ENCODE results near the gene UBA3. TPM values are rescaled to one million over a fixed set of nuclear protein-coding genes. Genes with fewer than 3 reads are reported as not detected.
A peak's percentile ranks its signal among the peaks of the same experiment; 100 is the strongest.

The UBA3 gene
- total RNA-seq, 1 donor from 2014 or later: 84.2 TPM

DNA sequence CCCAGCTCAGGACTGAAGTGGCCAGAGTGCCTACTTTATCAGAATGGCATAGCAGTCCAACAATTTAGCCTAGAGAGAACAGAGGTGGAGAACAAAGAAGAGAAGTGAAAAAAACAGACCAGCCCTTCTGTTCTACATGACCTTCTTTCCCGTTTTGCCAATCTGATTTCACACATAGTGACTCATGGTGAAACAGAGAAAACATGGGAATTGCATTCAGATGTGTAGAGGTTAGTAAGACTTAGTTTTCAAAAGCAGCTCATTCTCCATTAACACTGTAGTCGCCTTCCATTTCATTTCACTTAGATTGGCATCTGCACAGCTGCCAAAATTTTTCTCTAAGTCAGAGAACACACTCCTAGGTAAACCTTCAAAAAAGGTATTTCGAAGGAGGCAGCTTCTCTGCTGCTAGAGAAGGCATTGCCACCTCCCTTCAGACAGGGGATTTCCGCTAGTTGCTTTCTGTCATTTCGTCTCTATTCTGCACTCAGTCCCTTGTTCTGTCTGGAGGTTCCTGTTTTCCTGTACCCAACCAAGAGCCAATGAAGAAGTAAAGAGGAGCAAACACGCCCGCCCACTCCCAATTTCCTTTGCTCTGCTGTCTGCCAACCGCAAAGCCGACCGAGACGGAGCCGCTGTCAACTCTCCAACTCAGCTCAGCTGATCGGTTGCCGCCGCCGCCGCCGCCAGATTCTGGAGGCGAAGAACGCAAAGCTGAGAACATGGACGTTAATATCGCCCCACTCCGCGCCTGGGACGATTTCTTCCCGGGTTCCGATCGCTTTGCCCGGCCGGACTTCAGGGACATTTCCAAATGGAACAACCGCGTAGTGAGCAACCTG, 4.4 kb upstream of the UBA3 start, which contains the start of gene ARL6IP5:
Gene ARL6IP5 (plus strand): TSS at position 612 of the 842 bp plus-strand sequence. CDS start 111 bp downstream, at position 723.
- H3K4me3 ChIP-seq: peak within 1 kb of the TSS; percentile 92
- peak; percentile 97 for DNase-seq
- H3K9me3 ChIP-seq (replicated peaks): no peaks in the 10 kb centered on the region
- no peaks in the 10 kb centered on the region for H3K27me3 ChIP-seq (ENCODE audit: low read depth)
- H3K36me3 ChIP-seq: no peaks in the 10 kb centered on the region
- intact Hi-C loops (cut with micrococcal nuclease): no loop called here
- no peak for TF ChIP-seq CTCF (IDR thresholded peaks at IDR 0.05; ENCODE audit: borderline replicate concordance)
- H3K27ac ChIP-seq (replicated peaks): peak within 1 kb of the TSS; percentile 96
- peaks cover 96% of the 10 kb centered on the region for H3K4me1 ChIP-seq

DNA sequence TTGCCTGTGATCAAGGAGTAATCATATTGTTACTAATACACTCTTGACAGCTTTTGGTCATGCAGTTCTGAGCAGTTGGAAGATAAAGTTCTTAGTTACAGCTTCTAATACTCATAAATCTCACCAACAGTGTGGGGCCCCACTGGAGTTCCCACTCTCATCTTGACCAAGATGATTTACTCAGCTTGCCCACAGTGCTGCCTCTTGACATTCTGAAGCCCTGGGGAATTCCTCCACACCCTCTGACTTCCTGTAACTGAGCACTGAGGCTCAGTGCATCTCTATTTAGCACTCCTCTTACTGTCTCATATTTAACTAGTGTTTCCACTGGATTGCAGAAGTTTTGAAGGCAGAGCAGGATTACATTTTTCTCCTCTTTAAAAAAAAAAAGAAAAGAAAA, 2.6 kb upstream of the UBA3 start:
- Histone ChIP-seq H3K36me3 (no peaks in the 10 kb centered on the region), H3K27ac (replicated peaks) (peak overlapping the region; percentile 96), H3K27me3 (ENCODE audit: low read depth) (no peaks in the 10 kb centered on the region), H3K4me1 (peaks cover 96% of the 10 kb centered on the region), H3K9me3 (replicated peaks) (no peaks in the 10 kb centered on the region), H3K4me3 (no peak overlapping the region)
- no peak for TF ChIP-seq CTCF (IDR thresholded peaks at IDR 0.05; ENCODE audit: borderline replicate concordance)
- DNase-seq: no peak
- intact Hi-C loops (cut with micrococcal nuclease): no loop called here

DNA sequence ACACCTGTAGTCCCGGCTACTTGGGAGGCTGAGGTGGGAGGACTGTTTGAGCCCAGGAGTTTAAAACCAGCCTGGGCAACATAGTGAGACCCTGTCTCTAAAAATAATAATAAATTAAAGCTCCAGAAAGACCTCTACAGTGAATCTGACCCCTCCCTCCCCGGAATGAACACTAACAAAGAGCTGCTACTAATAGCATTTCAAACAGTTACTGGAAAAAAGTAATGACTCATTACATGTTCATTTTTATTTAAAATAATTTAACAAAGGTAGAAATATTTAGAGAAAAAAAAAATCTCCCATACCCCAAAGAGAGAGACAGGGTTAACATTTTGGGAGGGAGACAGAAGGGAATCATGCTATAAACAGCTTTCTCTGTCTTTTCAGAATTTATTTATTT, 2.2 kb upstream of the UBA3 start:
- no peak for TF ChIP-seq CTCF (IDR thresholded peaks at IDR 0.05; ENCODE audit: borderline replicate concordance)
- Histone ChIP-seq H3K27me3 (ENCODE audit: low read depth) (no peaks in the 10 kb centered on the region), H3K4me1 (peaks cover 96% of the 10 kb centered on the region), H3K36me3 (no peaks in the 10 kb centered on the region), H3K27ac (replicated peaks) (peak overlapping the region; percentile 96), H3K9me3 (replicated peaks) (no peaks in the 10 kb centered on the region), H3K4me3 (no peak overlapping the region)
- intact Hi-C loops (cut with micrococcal nuclease): no loop called here
- no peak for DNase-seq

- Histone ChIP-seq H3K36me3 (peaks cover 2% of the 10 kb centered on the region), H3K27ac (replicated peaks) (peak overlapping the region; percentile 96), H3K9me3 (replicated peaks) (no peaks in the 10 kb centered on the region), H3K27me3 (ENCODE audit: low read depth) (no peaks in the 10 kb centered on the region), H3K4me1 (peaks cover 95% of the 10 kb centered on the region), H3K4me3 (no peak overlapping the region)
- TF ChIP-seq CTCF (IDR thresholded peaks at IDR 0.05; ENCODE audit: borderline replicate concordance): no peak
- intact Hi-C loops (cut with micrococcal nuclease): no loop called here
- no peak for DNase-seq
Measured at GRCh38 chr3:69081583-69082262, 1.6 kb upstream of the UBA3 start.

- H3K9me3 ChIP-seq (replicated peaks): no peaks in the 10 kb centered on the region
Measured at GRCh38 chr3:69079269-69080159, 651 bp downstream of the UBA3 start.

More at GRCh38 chr3:69079269-69080159, 651 bp downstream of the UBA3 start:
- no peak for TF ChIP-seq CTCF (IDR thresholded peaks at IDR 0.05; ENCODE audit: borderline replicate concordance)
- peaks cover 24% of the 10 kb centered on the region for H3K36me3 ChIP-seq
- intact Hi-C loops (cut with micrococcal nuclease): no loop called here
- H3K4me3 ChIP-seq: peak overlapping the region; percentile 93
- H3K27ac ChIP-seq (replicated peaks): peak overlapping the region; percentile 96
- no peak for DNase-seq
- peaks cover 88% of the 10 kb centered on the region for H3K4me1 ChIP-seq
- no peaks in the 10 kb centered on the region for H3K27me3 ChIP-seq (ENCODE audit: low read depth)
